H1 (cell line): Measurements from ENCODE around the gene CCDC91. TPM values are rescaled to one million over a fixed set of nuclear protein-coding genes. Genes with fewer than 3 reads are reported as not detected.

ENCODE experiments used
- CTCF ChIA-PET: fragments of 300-600 bp; sonication (Branson Sonifier 250); formaldehyde crosslinking; loops from one replicate; lab custom pipeline; 2021; ENCODE audit not compliant: partially characterized antibody; lab: Charles Lee
- POLR2A ChIA-PET: fragments of 300-600 bp; sonication (Branson Sonifier 250); formaldehyde crosslinking; loops from one replicate; lab custom pipeline; 2021; ENCODE audit warnings: inconsistent platforms; ENCODE audit not compliant: partially characterized antibody; lab: Charles Lee
- DNase-seq, 2 experiments: peaks; one replicate each; pipeline versions ENCODE4 v3.0.0 to v3.0.0-alpha.2; 2010 to 2022; ENCODE audit warnings: low spot score in 2 of 2, low read depth in 1 of 2, mixed read lengths in 1 of 2
- FAIRE-seq: peaks from 2 replicates; lab custom pipeline; 2011; peaks lifted over from hg19 to GRCh38; lab: Jason Lieb, UNC
- H2AFZ ChIP-seq: 2 replicates; pipeline ENCODE4 v1.8.1; 2012; ENCODE audit warnings: low read length, inconsistent platforms
- H2AK5ac ChIP-seq: 2 replicates; pipeline ENCODE4 v1.6.1; 2013; ENCODE audit warnings: low read depth, low read length
- H2BK120ac ChIP-seq: replicated peaks from 2 replicates; pipeline ENCODE3; 2013; ENCODE audit warnings: low read depth, low read length, inconsistent platforms
- H2BK12ac ChIP-seq: 2 replicates; pipeline ENCODE4 v1.6.1; 2013; ENCODE audit warnings: low read depth, low read length
- H2BK15ac ChIP-seq: 2 replicates; pipeline ENCODE4 v1.6.1; 2013; ENCODE audit warnings: low read length
- H2BK20ac ChIP-seq: 2 replicates; pipeline ENCODE4 v1.6.1; 2013; ENCODE audit warnings: low read length
- H2BK5ac ChIP-seq: 2 replicates; pipeline ENCODE4 v1.6.1; 2013; ENCODE audit warnings: low read depth, low read length
- H3K14ac ChIP-seq: 2 replicates; pipeline ENCODE4 v1.6.1; 2013; ENCODE audit warnings: inconsistent platforms; ENCODE audit not compliant: insufficient read length
- H3K18ac ChIP-seq: 2 replicates; pipeline ENCODE4 v1.6.1; 2013; ENCODE audit warnings: low read length; ENCODE audit errors: extremely low read depth
- H3K23ac ChIP-seq: 2 replicates; pipeline ENCODE4 v1.6.1; 2013; ENCODE audit warnings: inconsistent platforms; ENCODE audit not compliant: insufficient read length
- H3K23me2 ChIP-seq: 2 replicates; pipeline ENCODE4 v1.6.1; 2013; ENCODE audit warnings: low read depth, low read length
- H3K27ac ChIP-seq: 2 replicates; pipeline ENCODE4 v1.6.1; 2011; ENCODE audit warnings: low read depth, low read length, inconsistent platforms
- H3K27me3 ChIP-seq, 4 experiments: replicated peaks in 1 of 4; 1 replicate in 1 of 4; 2 replicates in 3 of 4; pipeline versions ENCODE4 v1.6.1 to v1.8.1; 2011 to 2013; ENCODE audit warnings: low read length in 3 of 4, mild to moderate bottlenecking in 3 of 4, inconsistent platforms in 2 of 4, mixed read lengths in 2 of 4, moderate library complexity in 1 of 4; ENCODE audit not compliant: control insufficient read depth in 3 of 4, insufficient read depth in 3 of 4; ENCODE audit errors: extremely low read depth in 1 of 4
- H3K36me3 ChIP-seq, 4 experiments: 2 replicates each; pipeline versions ENCODE4 v1.6.1 to v1.8.1; 2011 to 2013; ENCODE audit warnings: mild to moderate bottlenecking in 4 of 4, low read length in 3 of 4, moderate library complexity in 2 of 4, control low read depth in 1 of 4, inconsistent platforms in 1 of 4; ENCODE audit not compliant: insufficient read depth in 4 of 4, control insufficient read depth in 2 of 4
- H3K4ac ChIP-seq: replicated peaks from 2 replicates; pipeline ENCODE3; 2013; ENCODE audit warnings: low read length, low read depth, mixed read lengths, inconsistent platforms; ENCODE audit not compliant: insufficient read length
- H3K4me1 ChIP-seq, 4 experiments: replicated peaks in 1 of 4; 1 replicate in 1 of 4; 2 replicates in 3 of 4; pipeline versions ENCODE4 v1.6.1 to v1.8.1; 2011 to 2013; ENCODE audit warnings: low read length in 3 of 4, inconsistent platforms in 2 of 4, mixed read lengths in 1 of 4; ENCODE audit not compliant: insufficient read depth in 4 of 4, control insufficient read depth in 3 of 4
- H3K4me2 ChIP-seq, 2 experiments: 2 replicates each; pipeline versions ENCODE4 v1.6.1 to v1.8.1; 2011 to 2013; ENCODE audit warnings: low read depth in 2 of 2, low read length in 2 of 2, control low read depth in 1 of 2, inconsistent platforms in 1 of 2, mild to moderate bottlenecking in 1 of 2; ENCODE audit not compliant: insufficient read depth in 1 of 2
- H3K4me3 ChIP-seq, 4 experiments: fragments of 200-600, 300-600 bp in 1 of 4; sonication (generic), shearing (Covaris generic), sonication (Bioruptor Twin) in 1 of 4; 2 replicates each; pipeline versions ENCODE4 v1.5.1 to v1.8.1; 2011 to 2016; ENCODE audit warnings: low read length in 4 of 4, low read depth in 3 of 4, control low read depth in 2 of 4, inconsistent platforms in 2 of 4, mild to moderate bottlenecking in 2 of 4, mixed read lengths in 1 of 4, moderate library complexity in 1 of 4; ENCODE audit not compliant: insufficient read depth in 2 of 4; ENCODE audit errors: extremely low read depth in 1 of 4
- H3K56ac ChIP-seq: replicated peaks from 2 replicates; pipeline ENCODE3; 2013; ENCODE audit warnings: low read depth, mild to moderate bottlenecking, mixed read lengths, low read length, inconsistent platforms; ENCODE audit not compliant: insufficient read length
- H3K79me1 ChIP-seq: 2 replicates; pipeline ENCODE4 v1.6.1; 2013; ENCODE audit warnings: low read depth, low read length, control low read depth
- H3K79me2 ChIP-seq, 2 experiments: 2 replicates each; pipeline versions ENCODE4 v1.6.1 to v1.8.1; 2012 to 2013; ENCODE audit warnings: low read length in 2 of 2, mild to moderate bottlenecking in 2 of 2, inconsistent platforms in 1 of 2; ENCODE audit not compliant: insufficient read depth in 2 of 2, control insufficient read depth in 1 of 2
- H3K9ac ChIP-seq, 4 experiments: replicated peaks in 1 of 4; 1 replicate in 1 of 4; 2 replicates in 3 of 4; pipeline versions ENCODE4 v1.6.1 to v1.8.1; 2011 to 2013; ENCODE audit warnings: low read depth in 3 of 4, low read length in 3 of 4, control low read depth in 2 of 4, mild to moderate bottlenecking in 2 of 4, moderate library complexity in 2 of 4, inconsistent platforms in 1 of 4; ENCODE audit errors: extremely low read depth in 1 of 4
- H3K9me3 ChIP-seq, 2 experiments: 2 replicates each; pipeline versions ENCODE4 v1.6.1 to v1.8.1; 2012 to 2013; ENCODE audit warnings: mild to moderate bottlenecking in 2 of 2, moderate library complexity in 2 of 2, control low read depth in 1 of 2, inconsistent platforms in 1 of 2, low read depth in 1 of 2, low read length in 1 of 2, mixed read lengths in 1 of 2; ENCODE audit not compliant: insufficient read depth in 2 of 2
- H4K20me1 ChIP-seq, 2 experiments: replicated peaks in 1 of 2; 2 replicates each; pipeline versions ENCODE3 to v1.8.1; 2011 to 2013; ENCODE audit warnings: inconsistent platforms in 2 of 2, low read length in 2 of 2, mild to moderate bottlenecking in 1 of 2; ENCODE audit not compliant: insufficient read depth in 2 of 2, control insufficient read depth in 1 of 2
- H4K5ac ChIP-seq: 2 replicates; pipeline ENCODE4 v1.6.1; 2013; ENCODE audit warnings: low read length, low read depth, mixed read lengths, inconsistent platforms; ENCODE audit not compliant: insufficient read length
- H4K8ac ChIP-seq: 2 replicates; pipeline ENCODE4 v1.8.0; 2013; ENCODE audit warnings: mild to moderate bottlenecking, moderate library complexity, low read length, inconsistent platforms; ENCODE audit not compliant: insufficient read depth; ENCODE audit errors: extremely low read depth
- H4K91ac ChIP-seq: replicated peaks from 2 replicates; pipeline ENCODE3; 2013; ENCODE audit warnings: low read length, mixed read lengths, inconsistent platforms; ENCODE audit not compliant: insufficient read length
- GABPA ChIP-seq: IDR thresholded peaks from 2 replicates; pipeline ENCODE4 v1.6.1; 2011; ENCODE audit warnings: mild to moderate bottlenecking, low read length, moderate library complexity, borderline replicate concordance; ENCODE audit not compliant: insufficient read depth
- HDAC2 ChIP-seq, 2 experiments: fragments of 300-600 bp in 1 of 2; sonication (generic) in 1 of 2; IDR thresholded peaks; 2 replicates each; pipeline ENCODE4 v1.6.1; 2011 to 2012; ENCODE audit warnings: low read depth in 2 of 2, low read length in 2 of 2, mild to moderate bottlenecking in 2 of 2, moderate library complexity in 2 of 2, borderline replicate concordance in 1 of 2, inconsistent platforms in 1 of 2
- NRF1 ChIP-seq: IDR thresholded peaks from 2 replicates; pipeline ENCODE4 v1.6.1; 2011; ENCODE audit warnings: mild to moderate bottlenecking, low read depth, low read length, improper control_type of control experiment
- PHF8 ChIP-seq: fragments of 200-600 bp; sonication (generic); conservative IDR thresholded peaks from 2 replicates; pipeline ENCODE4 v1.7.1; 2012; ENCODE audit warnings: low read depth, mild to moderate bottlenecking, inconsistent platforms, low read length, moderate library complexity
- POLR2A ChIP-seq, 2 experiments: IDR thresholded peaks; 1 replicate in 1 of 2; 2 replicates in 1 of 2; pipeline ENCODE4 v1.6.1; 2011; ENCODE audit warnings: low read depth in 2 of 2, low read length in 2 of 2, mild to moderate bottlenecking in 2 of 2; ENCODE audit errors: control extremely low read depth in 1 of 2
- POLR2AphosphoS5 ChIP-seq: IDR thresholded peaks from 2 replicates; pipeline ENCODE4 v1.6.1; 2011; ENCODE audit warnings: low read depth, low read length
- RFX5 ChIP-seq: IDR thresholded peaks from 2 replicates; pipeline ENCODE4 v1.6.1; 2011; ENCODE audit warnings: low read depth, low read length, improper control_type of control experiment, borderline replicate concordance
- TAF7 ChIP-seq: optimal IDR thresholded peaks from 2 replicates; pipeline ENCODE3; 2011; ENCODE audit warnings: low read depth, mild to moderate bottlenecking, inconsistent platforms, low read length, moderate library complexity, borderline replicate concordance
- ZNF274 ChIP-seq: IDR thresholded peaks from 2 replicates; pipeline ENCODE4 v1.7.0; 2012; ENCODE audit warnings: low read length, borderline replicate concordance; ENCODE audit errors: extremely low read depth
- WGBS, 2 experiments: shearing (Covaris generic) in 1 of 2; methylation state at CpG; one replicate each; pipeline versions ENCODE4 v1.1.6 to v1.1.7; 2013 to 2015; ENCODE audit warnings: low lambda C conversion rate in 2 of 2, mixed read lengths in 2 of 2, inconsistent platforms in 1 of 2, low coverage in 1 of 2, missing lambda C conversion rate in 1 of 2; ENCODE audit not compliant: insufficient replicate concordance in 2 of 2, insufficient coverage in 1 of 2, insufficient read length in 1 of 2; ENCODE audit errors: extremely low coverage in 1 of 2, missing lambda C conversion rate in 1 of 2; 5-methylcytosine and 5-hydroxymethylcytosine counted together
- polyA plus RNA-seq, 7 experiments: library from polyadenylated mRNA; depleted of rRNA in 3 of 7; stranded (reverse) in 5 of 7; unstranded in 2 of 7; fragments of >200 nt in 5 of 7; fragments of 200-250 nt in 2 of 7; gene quantifications; 1 replicate in 5 of 7; 2 replicates in 1 of 7; 4 replicates in 1 of 7; pipeline versions ENCODE4 v1.2.1 to v1.2.3, GENCODE V29; 2011 to 2013; ENCODE audit warnings: missing spikeins in 2 of 7, mixed read lengths in 2 of 7
- total RNA-seq: library from RNA; stranded (reverse); fragmentation: NEBNext Ultra II Directional; extraction: Animal tissue kit (Norgen Biotek cat#: 25700); gene quantifications from 2 replicates; pipeline ENCODE4 v1.2.1, GENCODE V29; 2021
- TF ChIP-seq, protein P1 (sequence below): IDR thresholded peaks from 2 replicates; pipeline ENCODE4 v1.6.1; 2012; ENCODE audit warnings: inconsistent platforms
- TF ChIP-seq, protein P2 (sequence below): IDR thresholded peaks from 2 replicates; pipeline ENCODE4 v1.6.1; 2012; ENCODE audit warnings: inconsistent platforms

The CCDC91 gene
- total and polyA plus RNA-seq, 2 of the 8 experiments (the other 6 are each of a cell fraction or from before 2014, with no cell fraction given) = 8.6 to 23.1 TPM

DNA sequence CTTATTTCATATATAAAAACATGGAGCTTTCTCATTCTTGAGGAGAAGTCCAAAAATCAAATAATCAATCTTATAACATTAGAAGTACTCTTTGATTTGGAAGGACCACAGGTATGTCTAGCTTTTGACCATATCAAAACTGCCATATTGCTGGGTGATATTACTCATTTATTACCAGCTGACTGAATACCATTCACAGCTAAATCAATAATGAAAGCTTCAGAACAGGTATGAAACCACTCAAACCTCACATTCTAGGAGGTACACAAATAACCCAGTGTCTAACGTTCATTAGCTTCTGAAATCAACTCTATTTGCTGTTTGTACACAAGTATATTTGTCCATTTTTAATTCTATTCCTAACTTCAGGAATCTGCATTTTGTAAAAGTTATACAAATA, 16.8 kb upstream of the CCDC91 start:
- Histone ChIP-seq H4K91ac (no peak overlapping the region), H3K23ac (no peak overlapping the region), H4K5ac (no peak overlapping the region), H2BK20ac (no peak overlapping the region), H4K8ac (no peak overlapping the region), H2BK120ac (no peak overlapping the region), H4K20me1 (no peaks in the 10 kb centered on the region), H2AK5ac (no peak overlapping the region), H3K79me1 (no peaks in the 10 kb centered on the region), H2AFZ (no peak overlapping the region), H3K9ac (no peak overlapping the region), H2BK5ac (no peak overlapping the region), H3K4me3 (no peak overlapping the region), H3K18ac (no peak overlapping the region), H3K4ac (no peak overlapping the region), H3K9me3 (no peaks in the 10 kb centered on the region), H3K4me2 (no peak overlapping the region), H2BK15ac (no peak overlapping the region), H3K27me3 (no peaks in the 10 kb centered on the region), H3K36me3 (no peaks in the 10 kb centered on the region), H2BK12ac (no peak overlapping the region), H3K79me2 (no peaks in the 10 kb centered on the region), H3K4me1 (no peaks in the 10 kb centered on the region), H3K14ac (no peak overlapping the region), H3K56ac (no peak overlapping the region), H3K27ac (no peak overlapping the region), H3K23me2 (no peaks in the 10 kb centered on the region)
- 92% methylated on average over 1 of the region's 1 CpG; no CpG with 5 or more reads in 1 of the 2 experiments for WGBS, 2 experiments
- ChIA-PET CTCF (interaction anchor here (0.8 to 2.1 kb wide), 5 partner anchors 13 to 699 kb away, joined by 3 to 10 read pairs (median 4); no protein-coding TSS in a partner anchor), POLR2A (no interaction called here)
- no peak for FAIRE-seq
- DNase-seq = no peak
- TF ChIP-seq ZNF274 (no peak), NRF1 (no peak), HDAC2 (IDR thresholded peaks at IDR 0.05; ENCODE audit: borderline replicate concordance in 1 of 2, low read depth in 2 of 2, low read length in 2 of 2) (no peak), TAF7 (no peak), POLR2A (IDR thresholded peaks at IDR 0.05; ENCODE audit: control extremely low read depth in 1 of 2, low read depth in 2 of 2, low read length in 2 of 2) (no peak), PHF8 (no peak), GABPA (no peak), POLR2AphosphoS5 (no peak), RFX5 (no peak)
- TF ChIP-seq, protein P1, sequence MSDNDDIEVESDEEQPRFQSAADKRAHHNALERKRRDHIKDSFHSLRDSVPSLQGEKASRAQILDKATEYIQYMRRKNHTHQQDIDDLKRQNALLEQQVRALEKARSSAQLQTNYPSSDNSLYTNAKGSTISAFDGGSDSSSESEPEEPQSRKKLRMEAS = no peak
- TF ChIP-seq, protein P2, sequence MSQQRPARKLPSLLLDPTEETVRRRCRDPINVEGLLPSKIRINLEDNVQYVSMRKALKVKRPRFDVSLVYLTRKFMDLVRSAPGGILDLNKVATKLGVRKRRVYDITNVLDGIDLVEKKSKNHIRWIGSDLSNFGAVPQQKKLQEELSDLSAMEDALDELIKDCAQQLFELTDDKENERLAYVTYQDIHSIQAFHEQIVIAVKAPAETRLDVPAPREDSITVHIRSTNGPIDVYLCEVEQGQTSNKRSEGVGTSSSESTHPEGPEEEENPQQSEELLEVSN = no peak
